Activated naive CD4-positive, alpha-beta T cell treated with anti-CD3 and anti-CD28 coated beads, Interleukin-2, amount 50 U/mL, for 24 hours (primary cell): ENCODE results near the gene FBXO3.
A peak's percentile ranks its signal among the peaks of the same experiment; 100 is the strongest.
"Not testable (repeated sequence)": the region's sequence is repeated elsewhere in the genome, so short reads cannot be mapped to it uniquely, and the experiment has no call there.

ENCODE experiments used
- H3K27ac Mint-ChIP-seq: one replicate; pipeline ENCODE4 v1.8.0; 2021; ENCODE audit warnings: mild to moderate bottlenecking, mixed read lengths
- H3K27me3 Mint-ChIP-seq: one replicate; pipeline ENCODE4 v1.8.0; 2021; ENCODE audit warnings: mixed read lengths
- H3K36me3 Mint-ChIP-seq: one replicate; pipeline ENCODE4 v1.8.0; 2021; ENCODE audit warnings: mixed read lengths
- H3K4me1 Mint-ChIP-seq: one replicate; pipeline ENCODE4 v1.8.0; 2021; ENCODE audit warnings: mixed read lengths
- H3K4me3 Mint-ChIP-seq: one replicate; pipeline ENCODE4 v1.8.0; 2021; ENCODE audit warnings: mild to moderate bottlenecking, mixed read lengths
- H3K9me3 Mint-ChIP-seq: one replicate; pipeline ENCODE4 v1.8.0; 2021; ENCODE audit warnings: mixed read lengths

FBXO3 gene

GRCh38 chr11:33742249-33742851 lies 32.0 kb downstream of the FBXO3 start:
- Mint-ChIP-seq H3K4me3 (no peak overlapping the region), H3K36me3 (peaks cover 2% of the 10 kb centered on the region), H3K27me3 (no peaks in the 10 kb centered on the region), H3K27ac (peak overlapping the region; percentile 60), H3K4me1 (no peaks in the 10 kb centered on the region), H3K9me3 (no peaks in the 10 kb centered on the region)

- Mint-ChIP-seq H3K4me1 (peaks cover 2% of the 10 kb centered on the region), H3K27ac (peak overlapping the region; percentile 60), H3K27me3 (no peaks in the 10 kb centered on the region), H3K4me3 (no peak overlapping the region), H3K9me3 (no peaks in the 10 kb centered on the region), H3K36me3 (peaks cover 2% of the 10 kb centered on the region)
These were observed 32.5 kb downstream of the FBXO3 start for GRCh38 chr11:33741806-33742205.

GRCh38 chr11:33737362-33737821 lies 36.9 kb downstream of the FBXO3 start:
- H3K27ac Mint-ChIP-seq, result no peak overlapping the region
- H3K36me3 Mint-ChIP-seq, result peaks cover 6% of the 10 kb centered on the region
- H3K4me1 Mint-ChIP-seq, result peaks cover 33% of the 10 kb centered on the region
- no peaks in the 10 kb centered on the region for H3K9me3 Mint-ChIP-seq
- no peak overlapping the region for H3K4me3 Mint-ChIP-seq
- no peaks in the 10 kb centered on the region for H3K27me3 Mint-ChIP-seq

- H3K4me1 Mint-ChIP-seq, result peaks cover 44% of the 10 kb centered on the region
- H3K4me3 Mint-ChIP-seq, result peak within 1 kb of the TSS; percentile 92
- H3K36me3 Mint-ChIP-seq, result peaks cover 8% of the 10 kb centered on the region
- H3K27ac Mint-ChIP-seq, result peak within 1 kb of the TSS; percentile 81
- no peaks in the 10 kb centered on the region for H3K27me3 Mint-ChIP-seq
- no peaks in the 10 kb centered on the region for H3K9me3 Mint-ChIP-seq
These were observed 38.0 kb downstream of the FBXO3 start, which contains the start of gene CD59 for GRCh38 chr11:33736148-33736812. Gene CD59 (minus strand): TSS chr11:33736423. CDS start chr11:33722445, 13,978 bp downstream.

GRCh38 chr11:33735271-33736147 lies 38.8 kb downstream of the FBXO3 start:
- no peaks in the 10 kb centered on the region for H3K9me3 Mint-ChIP-seq
- H3K27me3 Mint-ChIP-seq, result no peaks in the 10 kb centered on the region
- H3K4me1 Mint-ChIP-seq, result peaks cover 49% of the 10 kb centered on the region
- H3K4me3 Mint-ChIP-seq, result peak overlapping the region; percentile 92
- H3K36me3 Mint-ChIP-seq, result peaks cover 11% of the 10 kb centered on the region
- peak overlapping the region; percentile 81 for H3K27ac Mint-ChIP-seq

GRCh38 chr11:33734441-33735270 lies 39.7 kb downstream of the FBXO3 start:
- H3K4me1 Mint-ChIP-seq, result peaks cover 52% of the 10 kb centered on the region
- H3K27me3 Mint-ChIP-seq, result no peaks in the 10 kb centered on the region
- no peak overlapping the region for H3K27ac Mint-ChIP-seq
- H3K36me3 Mint-ChIP-seq, result peaks cover 11% of the 10 kb centered on the region
- peak overlapping the region; percentile 92 for H3K4me3 Mint-ChIP-seq
- no peaks in the 10 kb centered on the region for H3K9me3 Mint-ChIP-seq

- H3K4me1 Mint-ChIP-seq, result peaks cover 56% of the 10 kb centered on the region
- H3K4me3 Mint-ChIP-seq, result peak overlapping the region; percentile 17
- H3K9me3 Mint-ChIP-seq, result no peaks in the 10 kb centered on the region
- H3K27me3 Mint-ChIP-seq, result no peaks in the 10 kb centered on the region
- H3K27ac Mint-ChIP-seq, result no peak overlapping the region
- peaks cover 14% of the 10 kb centered on the region for H3K36me3 Mint-ChIP-seq
These were observed 40.3 kb downstream of the FBXO3 start for GRCh38 chr11:33733980-33734379.

- Mint-ChIP-seq H3K27me3 (no peaks in the 10 kb centered on the region), H3K9me3 (no peaks in the 10 kb centered on the region), H3K4me1 (peaks cover 61% of the 10 kb centered on the region), H3K36me3 (peaks cover 14% of the 10 kb centered on the region), H3K27ac (no peak overlapping the region), H3K4me3 (peak overlapping the region; percentile 42)
These were observed 42.4 kb downstream of the FBXO3 start for GRCh38 chr11:33731723-33732531.

GRCh38 chr11:33730716-33731115 lies 43.6 kb downstream of the FBXO3 start:
- Mint-ChIP-seq H3K27me3 (no peaks in the 10 kb centered on the region), H3K27ac (no peak overlapping the region), H3K36me3 (peaks cover 14% of the 10 kb centered on the region), H3K4me3 (no peak overlapping the region), H3K4me1 (peaks cover 66% of the 10 kb centered on the region), H3K9me3 (no peaks in the 10 kb centered on the region)

GRCh38 chr11:33729072-33729664 lies 45.2 kb downstream of the FBXO3 start:
- H3K4me3 Mint-ChIP-seq, H3K27ac Mint-ChIP-seq, H3K27me3 Mint-ChIP-seq, H3K9me3 Mint-ChIP-seq: not testable (repeated sequence)
- H3K4me1 Mint-ChIP-seq, result peaks cover 68% of the 10 kb centered on the region
- H3K36me3 Mint-ChIP-seq, result peaks cover 14% of the 10 kb centered on the region

GRCh38 chr11:33727539-33727938 lies 46.8 kb downstream of the FBXO3 start:
- not testable (repeated sequence) for H3K9me3 Mint-ChIP-seq, H3K36me3 Mint-ChIP-seq, H3K27ac Mint-ChIP-seq, H3K4me3 Mint-ChIP-seq, H3K27me3 Mint-ChIP-seq
- peaks cover 59% of the 10 kb centered on the region for H3K4me1 Mint-ChIP-seq

- no peak overlapping the region for H3K4me3 Mint-ChIP-seq
- peaks cover 42% of the 10 kb centered on the region for H3K4me1 Mint-ChIP-seq
- no peaks in the 10 kb centered on the region for H3K9me3 Mint-ChIP-seq
- H3K27ac Mint-ChIP-seq, result no peak overlapping the region
- H3K27me3 Mint-ChIP-seq, result no peaks in the 10 kb centered on the region
- H3K36me3 Mint-ChIP-seq, result peaks cover 6% of the 10 kb centered on the region
These were observed 48.8 kb downstream of the FBXO3 start for GRCh38 chr11:33725496-33725895.

- Mint-ChIP-seq H3K27ac (no peak overlapping the region), H3K4me1 (peaks cover 39% of the 10 kb centered on the region), H3K27me3 (no peaks in the 10 kb centered on the region), H3K36me3 (peaks cover 11% of the 10 kb centered on the region), H3K9me3 (no peaks in the 10 kb centered on the region), H3K4me3 (no peak overlapping the region)
These were observed 49.7 kb downstream of the FBXO3 start for GRCh38 chr11:33724644-33725035.

- peaks cover 35% of the 10 kb centered on the region for H3K4me1 Mint-ChIP-seq
- H3K9me3 Mint-ChIP-seq, result no peaks in the 10 kb centered on the region
- H3K27me3 Mint-ChIP-seq, result no peaks in the 10 kb centered on the region
- H3K4me3 Mint-ChIP-seq, result no peak overlapping the region
- peaks cover 10% of the 10 kb centered on the region for H3K36me3 Mint-ChIP-seq
- H3K27ac Mint-ChIP-seq, result no peak overlapping the region
These were observed 51.0 kb downstream of the FBXO3 start for GRCh38 chr11:33723238-33723881.
